Progenitor cell of endocrine pancreas (in vitro differentiated cells): ENCODE results near the gene POMT2. TPM values are rescaled to one million over a fixed set of nuclear protein-coding genes. Genes with fewer than 3 reads are reported as not detected.

Experiments
- DNase-seq: peaks from one replicate; pipeline ENCODE4 v3.0.0; 2021; ENCODE audit warnings: low spot score; ENCODE audit not compliant: unreplicated experiment
- H3K27ac Mint-ChIP-seq: 2 replicates; pipeline ENCODE4 v1.8.0; 2021; ENCODE audit warnings: mild to moderate bottlenecking, moderate library complexity, mixed read lengths
- H3K27me3 Mint-ChIP-seq: 2 replicates; pipeline ENCODE4 v1.8.0; 2021; ENCODE audit warnings: mixed read lengths
- H3K36me3 Mint-ChIP-seq: 2 replicates; pipeline ENCODE4 v1.8.0; 2022; ENCODE audit warnings: mixed read lengths; ENCODE audit not compliant: insufficient read depth
- H3K4me1 Mint-ChIP-seq: 2 replicates; pipeline ENCODE4 v1.8.0; 2021; ENCODE audit warnings: low read depth, mixed read lengths
- H3K4me3 Mint-ChIP-seq: 2 replicates; pipeline ENCODE4 v1.8.0; 2021; ENCODE audit warnings: low read depth, mild to moderate bottlenecking, moderate library complexity, mixed read lengths
- H3K9me3 Mint-ChIP-seq: 2 replicates; pipeline ENCODE4 v1.8.0; 2021; ENCODE audit warnings: low read depth, mixed read lengths
- total RNA-seq: library from RNA; stranded (reverse); gene quantifications from 2 replicates; pipeline ENCODE4 v1.2.1, GENCODE V29; 2021
- TF ChIP-seq, protein P1 (sequence below): fragments of 200-600 bp; sonication (generic); IDR thresholded peaks from one replicate; pipeline ENCODE4 v1.5.0; 2021; ENCODE audit warnings: antibody characterized with exemption, mild to moderate bottlenecking; ENCODE audit not compliant: unreplicated experiment

The POMT2 gene
- total RNA-seq, 1 donor from 2014 or later, result 65.5 TPM

GRCh38 chr14:77301103-77301502 is 19.6 kb downstream of the POMT2 start:
- Mint-ChIP-seq H3K9me3 (no peaks in the 10 kb centered on the region), H3K4me3 (no peak overlapping the region), H3K4me1 (no peaks in the 10 kb centered on the region), H3K27ac (no peak overlapping the region), H3K27me3 (no peaks in the 10 kb centered on the region), H3K36me3 (peaks cover 10% of the 10 kb centered on the region)
- peak; percentile 59 for DNase-seq
- TF ChIP-seq, protein P1, sequence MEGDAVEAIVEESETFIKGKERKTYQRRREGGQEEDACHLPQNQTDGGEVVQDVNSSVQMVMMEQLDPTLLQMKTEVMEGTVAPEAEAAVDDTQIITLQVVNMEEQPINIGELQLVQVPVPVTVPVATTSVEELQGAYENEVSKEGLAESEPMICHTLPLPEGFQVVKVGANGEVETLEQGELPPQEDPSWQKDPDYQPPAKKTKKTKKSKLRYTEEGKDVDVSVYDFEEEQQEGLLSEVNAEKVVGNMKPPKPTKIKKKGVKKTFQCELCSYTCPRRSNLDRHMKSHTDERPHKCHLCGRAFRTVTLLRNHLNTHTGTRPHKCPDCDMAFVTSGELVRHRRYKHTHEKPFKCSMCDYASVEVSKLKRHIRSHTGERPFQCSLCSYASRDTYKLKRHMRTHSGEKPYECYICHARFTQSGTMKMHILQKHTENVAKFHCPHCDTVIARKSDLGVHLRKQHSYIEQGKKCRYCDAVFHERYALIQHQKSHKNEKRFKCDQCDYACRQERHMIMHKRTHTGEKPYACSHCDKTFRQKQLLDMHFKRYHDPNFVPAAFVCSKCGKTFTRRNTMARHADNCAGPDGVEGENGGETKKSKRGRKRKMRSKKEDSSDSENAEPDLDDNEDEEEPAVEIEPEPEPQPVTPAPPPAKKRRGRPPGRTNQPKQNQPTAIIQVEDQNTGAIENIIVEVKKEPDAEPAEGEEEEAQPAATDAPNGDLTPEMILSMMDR, result peak; percentile 88

GRCh38 chr14:77299771-77300170 is 20.9 kb downstream of the POMT2 start:
- Mint-ChIP-seq H3K4me1 (no peaks in the 10 kb centered on the region), H3K9me3 (no peaks in the 10 kb centered on the region), H3K36me3 (peaks cover 10% of the 10 kb centered on the region), H3K27me3 (no peaks in the 10 kb centered on the region), H3K4me3 (no peak overlapping the region), H3K27ac (no peak overlapping the region)
- TF ChIP-seq, protein P1, result no peak
- no peak for DNase-seq

GRCh38 chr14:77296906-77297305 is 23.8 kb downstream of the POMT2 start:
- Mint-ChIP-seq H3K27me3 (no peaks in the 10 kb centered on the region), H3K9me3 (no peaks in the 10 kb centered on the region), H3K27ac (no peak overlapping the region), H3K4me1 (no peaks in the 10 kb centered on the region), H3K36me3 (peaks cover 8% of the 10 kb centered on the region), H3K4me3 (no peak overlapping the region)
- no peak for DNase-seq
- TF ChIP-seq, protein P1, result no peak

GRCh38 chr14:77296155-77296554 is 24.5 kb downstream of the POMT2 start:
- Mint-ChIP-seq H3K4me3 (no peak overlapping the region), H3K36me3 (peaks cover 9% of the 10 kb centered on the region), H3K27me3 (no peaks in the 10 kb centered on the region), H3K9me3 (no peaks in the 10 kb centered on the region), H3K27ac (no peak overlapping the region), H3K4me1 (no peaks in the 10 kb centered on the region)
- TF ChIP-seq, protein P1, result no peak
- no peak for DNase-seq

DNA sequence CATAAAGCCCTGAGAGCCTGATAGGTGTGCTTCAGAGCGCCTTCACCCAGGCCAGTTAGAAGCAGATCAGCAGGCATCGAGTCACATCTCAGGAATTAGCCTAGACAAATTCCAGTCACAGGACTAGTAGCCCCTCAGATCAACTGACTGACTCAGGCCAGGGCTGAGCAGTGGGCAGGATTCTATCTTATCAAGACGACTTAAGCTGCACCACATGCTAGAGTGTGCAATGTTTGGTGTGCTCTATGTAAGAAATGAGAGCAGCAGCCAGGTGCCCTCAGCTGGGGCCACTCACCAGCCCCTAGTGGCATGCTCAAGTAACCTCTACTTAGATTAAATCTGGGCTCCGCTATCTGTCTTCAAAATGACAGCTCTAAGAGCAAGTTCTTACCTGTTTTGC is 30.0 kb downstream of the POMT2 start:
- TF ChIP-seq, protein P1, result peak; percentile 28
- no peaks in the 10 kb centered on the region for H3K4me1 Mint-ChIP-seq
- H3K36me3 Mint-ChIP-seq, result peaks cover 12% of the 10 kb centered on the region
- no peak overlapping the region for H3K27ac Mint-ChIP-seq
- no peaks in the 10 kb centered on the region for H3K9me3 Mint-ChIP-seq
- no peak for DNase-seq
- H3K27me3 Mint-ChIP-seq, result no peaks in the 10 kb centered on the region
- H3K4me3 Mint-ChIP-seq, result no peak overlapping the region
